Astrocyte of the hippocampus (primary cell): Measurements from ENCODE around the gene CTXN1.

ENCODE experiments used
- DNase-seq: peaks from one replicate; pipeline ENCODE4 v3.0.0; 2011; ENCODE audit warnings: low read depth, low spot score

Gene CTXN1

GRCh38 chr19:7915250-7916102 lies 10.5 kb downstream of the CTXN1 start:
- DNase-seq = no peak

- no peak for DNase-seq
These were observed 11.3 kb downstream of the CTXN1 start, which contains the start of gene TGFBR3L for GRCh38 chr19:7914598-7915045. TGFBR3L (plus strand) TSS chr19:7914830.

- DNase-seq = no peak
These were observed 11.8 kb downstream of the CTXN1 start for GRCh38 chr19:7914099-7914498.

- DNase-seq = no peak
These were observed 12.3 kb downstream of the CTXN1 start for GRCh38 chr19:7913652-7914051.

- no peak for DNase-seq
These were observed 13.0 kb downstream of the CTXN1 start for GRCh38 chr19:7912697-7913564.

GRCh38 chr19:7912144-7912696 lies 13.7 kb downstream of the CTXN1 start:
- no peak for DNase-seq

- DNase-seq = no peak
These were observed 14.3 kb downstream of the CTXN1 start for GRCh38 chr19:7911508-7912143.

- DNase-seq = no peak
These were observed 15.4 kb downstream of the CTXN1 start for GRCh38 chr19:7910321-7911161.

- DNase-seq = no peak
These were observed 16.4 kb downstream of the CTXN1 start for GRCh38 chr19:7909471-7910067.

- DNase-seq = no peak
These were observed 17.0 kb downstream of the CTXN1 start for GRCh38 chr19:7908742-7909461.

GRCh38 chr19:7908078-7908699 lies 17.7 kb downstream of the CTXN1 start:
- no peak for DNase-seq

GRCh38 chr19:7907544-7907943 lies 18.4 kb downstream of the CTXN1 start:
- no peak for DNase-seq

GRCh38 chr19:7907122-7907521 lies 18.8 kb downstream of the CTXN1 start:
- DNase-seq = no peak

- DNase-seq = no peak
These were observed 20.1 kb downstream of the CTXN1 start for GRCh38 chr19:7905859-7906258.

- DNase-seq = no peak
These were observed 20.7 kb downstream of the CTXN1 start for GRCh38 chr19:7905268-7905667.

GRCh38 chr19:7904074-7905020 lies 21.6 kb downstream of the CTXN1 start:
- no peak for DNase-seq

GRCh38 chr19:7903244-7904073 lies 22.5 kb downstream of the CTXN1 start, which contains the start of gene MAP2K7:
MAP2K7 (plus strand) TSS chr19:7903877; CDS start chr19:7903945, 68 bp downstream.
- DNase-seq = peak; percentile 100
